HG03520 (cell line): ENCODE measurements around the gene RAMP1.

Source experiments
- ATAC-seq: cut with Tn5 transposase; IDR thresholded peaks from one replicate; pipeline ENCODE4 v1.9.1; 2021; ENCODE audit warnings: mild to moderate bottlenecking, moderate library complexity; ENCODE audit not compliant: unreplicated experiment

RAMP1 gene

GRCh38 chr2:237894396-237894979, 35.1 kb downstream of the RAMP1 start:
- no peak for ATAC-seq

- no peak for ATAC-seq
Measured at GRCh38 chr2:237894986-237895543, 35.6 kb downstream of the RAMP1 start.

GRCh38 chr2:237895544-237896506, 36.4 kb downstream of the RAMP1 start:
- no peak for ATAC-seq

- no peak for ATAC-seq
Measured at GRCh38 chr2:237896507-237896892, 37.1 kb downstream of the RAMP1 start.

- no peak for ATAC-seq
Measured at GRCh38 chr2:237896956-237897355, 37.5 kb downstream of the RAMP1 start.

- no peak for ATAC-seq
Measured at GRCh38 chr2:237898057-237898414, 38.6 kb downstream of the RAMP1 start.

- ATAC-seq = no peak
Measured at GRCh38 chr2:237900891-237901831, 41.7 kb downstream of the RAMP1 start.

GRCh38 chr2:237901932-237902850, 42.8 kb downstream of the RAMP1 start:
- ATAC-seq = no peak

GRCh38 chr2:237904831-237905599, 45.6 kb downstream of the RAMP1 start:
- no peak for ATAC-seq

- ATAC-seq = no peak
Measured at GRCh38 chr2:237907144-237907543, 47.7 kb downstream of the RAMP1 start.

- no peak for ATAC-seq
Measured at GRCh38 chr2:237909075-237909695, 49.8 kb downstream of the RAMP1 start.

- no peak for ATAC-seq
Measured at GRCh38 chr2:237909801-237910475, 50.5 kb downstream of the RAMP1 start.

- ATAC-seq = no peak
Measured at GRCh38 chr2:237910576-237911362, 51.3 kb downstream of the RAMP1 start.

GRCh38 chr2:237911363-237912017, 52.1 kb downstream of the RAMP1 start:
- no peak for ATAC-seq

- ATAC-seq = no peak
Measured at GRCh38 chr2:237912271-237913192, 53.1 kb downstream of the RAMP1 start.
